GM19043 (cell line): Measurements from ENCODE around the gene IGF2BP3.

Source experiments
- ATAC-seq: cut with Tn5 transposase; IDR thresholded peaks from one replicate; pipeline ENCODE4 v1.9.1; 2021; ENCODE audit warnings: low read depth; ENCODE audit not compliant: unreplicated experiment

IGF2BP3 gene

DNA sequence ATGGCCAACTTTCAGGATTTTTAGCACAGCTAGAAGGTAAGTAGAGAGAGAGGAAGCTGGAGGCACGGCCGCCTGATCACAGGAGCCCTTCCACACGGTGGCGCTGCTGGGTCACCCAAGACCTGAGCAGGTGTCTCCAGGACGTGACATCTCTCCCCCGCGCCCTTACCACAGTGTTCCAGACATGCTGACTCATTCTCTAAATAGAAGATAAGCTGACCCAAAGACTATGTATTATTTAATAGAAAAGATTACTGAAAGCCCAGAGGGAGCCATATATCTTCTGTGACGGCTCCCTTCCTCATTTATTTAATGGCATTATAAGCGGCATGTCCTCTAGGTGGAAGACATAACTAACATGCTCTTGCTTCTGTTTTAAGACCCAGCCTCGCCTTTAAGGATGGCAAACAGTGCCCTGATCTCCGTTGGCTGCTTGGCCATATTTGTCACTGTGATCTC, 197.1 kb downstream of the IGF2BP3 start:
- ATAC-seq: peak; percentile 98

GRCh38 chr7:23272275-23272674, 198.0 kb downstream of the IGF2BP3 start:
- ATAC-seq: no peak

- ATAC-seq: no peak
Observed at GRCh38 chr7:23268746-23269145, 201.5 kb downstream of the IGF2BP3 start.

GRCh38 chr7:23268167-23268566, 202.1 kb downstream of the IGF2BP3 start:
- no peak for ATAC-seq

DNA sequence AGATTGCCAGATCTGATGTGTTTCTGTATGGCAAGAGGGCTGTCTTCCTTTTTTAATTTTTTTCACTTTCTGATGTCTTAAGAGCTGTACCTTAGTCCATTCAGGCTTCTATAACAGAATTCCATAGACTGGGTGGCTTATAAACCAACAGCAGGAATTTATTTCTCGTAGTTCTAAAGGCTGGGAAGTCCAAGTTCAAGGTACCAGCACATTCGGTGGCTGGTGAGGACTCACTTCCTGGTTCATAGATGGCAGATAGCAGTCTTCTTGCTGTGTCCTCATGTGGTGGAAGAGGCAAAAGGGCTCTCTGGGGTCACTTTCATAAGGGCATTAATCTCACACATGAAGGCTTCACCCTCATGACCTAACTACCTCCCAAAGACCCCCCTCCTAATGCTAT, 202.9 kb downstream of the IGF2BP3 start:
- ATAC-seq: no peak

- ATAC-seq: no peak
Observed at GRCh38 chr7:23266918-23267317, 203.4 kb downstream of the IGF2BP3 start.

DNA sequence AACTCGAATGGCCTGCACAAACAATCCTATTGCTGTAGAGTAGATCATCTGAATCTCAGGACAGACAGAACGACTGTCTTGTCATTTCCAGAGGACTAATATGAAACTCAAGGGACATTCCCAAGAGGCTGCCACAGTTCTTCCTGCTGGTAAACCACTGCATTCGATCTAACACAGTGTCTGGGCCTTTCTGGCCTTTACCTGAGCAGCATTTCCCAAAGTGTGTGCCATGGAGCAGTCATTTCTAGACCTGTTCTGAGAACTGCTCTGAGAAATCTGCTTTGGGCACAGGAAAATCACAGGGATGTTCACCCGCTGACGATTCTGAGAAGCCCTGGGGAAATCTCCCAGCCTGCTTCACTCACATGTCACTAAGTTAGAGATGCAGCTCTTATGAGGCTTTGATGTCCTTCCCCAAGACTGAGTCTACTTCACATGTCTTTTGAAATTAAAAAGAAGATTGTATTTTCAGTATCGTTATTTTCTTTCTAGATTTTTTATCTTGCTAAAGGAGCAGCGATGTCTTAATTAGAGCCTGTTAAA, 205.3 kb downstream of the IGF2BP3 start:
- no peak for ATAC-seq

GRCh38 chr7:23261843-23262452, 208.3 kb downstream of the IGF2BP3 start:
- no peak for ATAC-seq

- no peak for ATAC-seq
Observed at GRCh38 chr7:23260371-23260770, 209.9 kb downstream of the IGF2BP3 start.
